Mammary epithelial cell (primary cell): Measurements from ENCODE around the gene FBXW2.

Experiments used
- CTCF ChIP-seq, 2 donors: IDR thresholded peaks in 1 of 2; conservative IDR thresholded peaks in 1 of 2; 2 replicates each; pipeline ENCODE4 v1.5.1; 2011 to 2012; ENCODE audit warnings: inconsistent platforms in 2 of 2, low read length in 2 of 2, mild to moderate bottlenecking in 2 of 2, control low read depth in 1 of 2, low read depth in 1 of 2; ENCODE audit not compliant: insufficient read depth in 1 of 2; ENCODE audit errors: extremely low read depth in 1 of 2
- EZH2 ChIP-seq: IDR thresholded peaks from 2 replicates; pipeline ENCODE4 v1.6.1; 2012; ENCODE audit warnings: low read length, inconsistent platforms, borderline replicate concordance

GRCh38 chr9:120775859-120776258 lies 17.4 kb downstream of the FBXW2 start:
- no peak for TF ChIP-seq EZH2
- no peak for TF ChIP-seq CTCF (conservative IDR thresholded peaks at IDR 0.05 in 1 of 2, IDR thresholded peaks at IDR 0.05 in 1 of 2; ENCODE audit: extremely low read depth in 1 of 2, insufficient read depth in 1 of 2, low read depth in 1 of 2, low read length in 2 of 2)
